Measurements from ENCODE around the gene LURAP1L.

GRCh38 chr9:12783767-12784460 is 9.1 kb downstream of the LURAP1L start:
- TF ChIP-seq POLR2AphosphoS5 (IDR thresholded peaks at IDR 0.05; ENCODE audit: low read depth, low read length) (no peak), POLR2A (IDR thresholded peaks at IDR 0.05; ENCODE audit: low read depth, low read length) (no peak), TAF1 (IDR thresholded peaks at IDR 0.05; ENCODE audit: borderline replicate concordance, low read depth, low read length) (no peak)

All from GM12892 (cell line).